ENCODE data around the gene TPPP2. TPM values are rescaled to one million over a fixed set of nuclear protein-coding genes. Genes with fewer than 3 reads are reported as not detected.

Gene TPPP2
- total RNA-seq, 2 donors from 2014 or later: 0.73 to 1.7 TPM

DNA sequence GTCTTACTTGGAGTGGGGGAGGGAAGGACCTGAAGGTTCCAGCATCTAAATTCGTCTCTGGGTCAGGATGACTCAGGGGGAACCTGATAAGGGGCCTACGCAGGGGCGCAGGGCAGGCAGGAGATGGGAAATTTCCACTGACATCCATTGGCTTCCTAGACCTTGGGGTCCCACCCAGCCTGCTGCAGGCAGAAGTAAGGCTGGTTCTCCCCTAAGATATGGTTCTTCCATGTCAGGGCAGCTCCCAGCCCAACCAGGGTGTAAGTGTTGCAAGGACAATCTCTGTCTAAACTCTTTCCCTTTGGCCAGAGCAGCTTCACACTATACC lies 3.1 kb upstream of the TPPP2 start:
- DNase-seq: peak; percentile 51
- H3K9me3 ChIP-seq (ENCODE audit: control insufficient read depth, low read length): no peaks in the 10 kb centered on the region
- peaks cover 11% of the 10 kb centered on the region for H3K27me3 ChIP-seq (ENCODE audit: control insufficient read depth, insufficient read depth, low read length, poor library complexity, severe bottlenecking)
- peaks cover 39% of the 10 kb centered on the region for H3K4me1 Mint-ChIP-seq
- H3K4me3 Mint-ChIP-seq: peak overlapping the region; percentile 28
- no peak overlapping the region for H3K9ac ChIP-seq (ENCODE audit: extremely low read depth, low read length, poor library complexity, severe bottlenecking)
- no peaks in the 10 kb centered on the region for H3K9me3 Mint-ChIP-seq
- peaks cover 4% of the 10 kb centered on the region for H3K36me3 Mint-ChIP-seq (ENCODE audit: low read depth)
- H3K4me1 ChIP-seq (ENCODE audit: control insufficient read depth, insufficient read depth, low read length): no peaks in the 10 kb centered on the region
- H3K4me3 ChIP-seq (ENCODE audit: low read length): no peak overlapping the region
- H3K27ac Mint-ChIP-seq: no peak overlapping the region
- 57 to 65% methylated on average over 2 to 3 of the region's 3 CpGs for WGBS, 2 experiments (ENCODE audit: insufficient coverage in 1 of 2, insufficient read length in 1 of 2)
- peaks cover 30% of the 10 kb centered on the region for H3K27me3 Mint-ChIP-seq (ENCODE audit: insufficient read depth)
- TF ChIP-seq, protein P1, sequence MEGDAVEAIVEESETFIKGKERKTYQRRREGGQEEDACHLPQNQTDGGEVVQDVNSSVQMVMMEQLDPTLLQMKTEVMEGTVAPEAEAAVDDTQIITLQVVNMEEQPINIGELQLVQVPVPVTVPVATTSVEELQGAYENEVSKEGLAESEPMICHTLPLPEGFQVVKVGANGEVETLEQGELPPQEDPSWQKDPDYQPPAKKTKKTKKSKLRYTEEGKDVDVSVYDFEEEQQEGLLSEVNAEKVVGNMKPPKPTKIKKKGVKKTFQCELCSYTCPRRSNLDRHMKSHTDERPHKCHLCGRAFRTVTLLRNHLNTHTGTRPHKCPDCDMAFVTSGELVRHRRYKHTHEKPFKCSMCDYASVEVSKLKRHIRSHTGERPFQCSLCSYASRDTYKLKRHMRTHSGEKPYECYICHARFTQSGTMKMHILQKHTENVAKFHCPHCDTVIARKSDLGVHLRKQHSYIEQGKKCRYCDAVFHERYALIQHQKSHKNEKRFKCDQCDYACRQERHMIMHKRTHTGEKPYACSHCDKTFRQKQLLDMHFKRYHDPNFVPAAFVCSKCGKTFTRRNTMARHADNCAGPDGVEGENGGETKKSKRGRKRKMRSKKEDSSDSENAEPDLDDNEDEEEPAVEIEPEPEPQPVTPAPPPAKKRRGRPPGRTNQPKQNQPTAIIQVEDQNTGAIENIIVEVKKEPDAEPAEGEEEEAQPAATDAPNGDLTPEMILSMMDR (conservative IDR thresholded peaks at IDR 0.05): no peak
- no peaks in the 10 kb centered on the region for H3K36me3 ChIP-seq (ENCODE audit: control insufficient read depth, insufficient read depth, low read length)
- no peak overlapping the region for H3K27ac ChIP-seq (ENCODE audit: low read depth, low read length)

DNA sequence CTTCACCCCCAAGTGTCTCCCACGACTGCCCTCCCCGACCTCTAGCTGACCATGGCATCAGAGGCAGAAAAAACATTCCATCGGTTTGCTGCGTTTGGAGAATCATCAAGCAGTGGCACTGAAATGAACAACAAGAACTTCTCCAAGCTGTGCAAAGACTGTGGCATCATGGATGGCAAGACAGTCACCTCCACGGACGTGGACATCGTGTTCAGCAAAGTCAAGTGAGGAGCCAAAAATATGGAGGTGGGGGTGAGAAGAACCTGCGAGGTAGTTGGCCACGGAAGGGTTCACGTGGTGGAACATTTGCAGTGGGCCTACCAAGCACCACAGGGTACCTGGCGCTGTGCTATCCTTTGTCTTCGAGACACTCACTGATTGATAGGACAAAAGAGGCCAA lies 514 bp downstream of the TPPP2 start:
- 87 to 90% methylated on average over 11 to 12 of the region's 12 CpGs for WGBS, 2 experiments (ENCODE audit: insufficient coverage in 1 of 2, insufficient read length in 1 of 2)
- Histone ChIP-seq H3K4me1 (ENCODE audit: control insufficient read depth, insufficient read depth, low read length) (no peaks in the 10 kb centered on the region), H3K27me3 (ENCODE audit: control insufficient read depth, insufficient read depth, low read length, poor library complexity, severe bottlenecking) (no peaks in the 10 kb centered on the region), H3K4me3 (ENCODE audit: low read length) (no peak overlapping the region), H3K36me3 (ENCODE audit: control insufficient read depth, insufficient read depth, low read length) (no peaks in the 10 kb centered on the region), H3K27ac (ENCODE audit: low read depth, low read length) (no peak overlapping the region), H3K9ac (ENCODE audit: extremely low read depth, low read length, poor library complexity, severe bottlenecking) (no peak overlapping the region), H3K9me3 (ENCODE audit: control insufficient read depth, low read length) (no peaks in the 10 kb centered on the region)
- Mint-ChIP-seq H3K9me3 (no peaks in the 10 kb centered on the region), H3K4me1 (peaks cover 15% of the 10 kb centered on the region), H3K27ac (no peak overlapping the region), H3K36me3 (ENCODE audit: low read depth) (no peaks in the 10 kb centered on the region), H3K27me3 (ENCODE audit: insufficient read depth) (peaks cover 32% of the 10 kb centered on the region), H3K4me3 (no peak overlapping the region)
- no peak for DNase-seq
- TF ChIP-seq, protein P1 (conservative IDR thresholded peaks at IDR 0.05): no peak

DNA sequence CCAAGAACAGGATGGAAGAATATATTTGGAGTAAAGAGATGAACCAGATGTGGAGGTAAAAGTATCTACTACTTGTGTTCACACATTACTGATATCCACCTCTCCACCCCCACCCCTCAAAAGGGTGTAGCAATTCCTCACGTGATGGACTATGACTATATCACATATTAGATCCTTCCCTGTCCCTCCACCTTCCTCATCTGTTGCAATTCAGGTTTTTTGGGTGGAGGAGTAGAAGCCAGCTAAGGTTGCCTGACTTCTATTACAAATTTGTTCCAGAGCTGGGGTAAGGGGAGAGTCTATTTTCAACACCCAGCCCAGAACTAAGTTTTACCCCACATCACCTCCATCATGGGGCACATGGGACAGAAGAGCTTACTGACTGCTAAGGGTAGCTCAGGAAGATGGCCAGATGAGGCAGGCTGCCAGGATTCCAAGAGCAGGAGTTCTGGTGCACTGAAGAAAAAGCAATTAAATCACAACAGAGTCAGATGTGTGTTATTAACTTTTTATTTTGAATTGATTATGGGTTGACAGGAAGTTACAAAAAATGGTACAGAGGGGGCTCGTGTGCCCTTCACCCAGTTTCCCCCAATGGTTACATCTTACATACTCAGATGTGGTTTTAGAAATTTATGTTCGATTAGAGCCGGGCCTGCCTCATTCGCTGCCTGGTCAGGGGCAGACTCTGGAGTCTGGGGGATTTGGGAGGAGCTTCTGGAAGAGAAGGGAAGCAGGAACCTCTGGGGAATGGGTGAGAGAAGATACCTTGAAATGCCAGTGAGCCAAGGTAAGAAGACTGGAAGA lies 2.5 kb downstream of the TPPP2 start:
- H3K9me3 ChIP-seq (ENCODE audit: control insufficient read depth, low read length): no peaks in the 10 kb centered on the region
- no peaks in the 10 kb centered on the region for H3K4me1 Mint-ChIP-seq
- no peak overlapping the region for H3K4me3 ChIP-seq (ENCODE audit: low read length)
- H3K9ac ChIP-seq (ENCODE audit: extremely low read depth, low read length, poor library complexity, severe bottlenecking): no peak overlapping the region
- H3K4me3 Mint-ChIP-seq: no peak overlapping the region
- no peak overlapping the region for H3K27ac Mint-ChIP-seq
- TF ChIP-seq, protein P1 (conservative IDR thresholded peaks at IDR 0.05): no peak
- no peaks in the 10 kb centered on the region for H3K36me3 ChIP-seq (ENCODE audit: control insufficient read depth, insufficient read depth, low read length)
- H3K27me3 ChIP-seq (ENCODE audit: control insufficient read depth, insufficient read depth, low read length, poor library complexity, severe bottlenecking): no peaks in the 10 kb centered on the region
- no peaks in the 10 kb centered on the region for H3K4me1 ChIP-seq (ENCODE audit: control insufficient read depth, insufficient read depth, low read length)
- H3K27me3 Mint-ChIP-seq (ENCODE audit: insufficient read depth): peaks cover 36% of the 10 kb centered on the region
- H3K27ac ChIP-seq (ENCODE audit: low read depth, low read length): no peak overlapping the region
- no peak for DNase-seq
- WGBS, 2 experiments (ENCODE audit: insufficient coverage in 1 of 2, insufficient read length in 1 of 2): 80 to 91% methylated on average over 1 to 5 of the region's 5 CpGs
- no peaks in the 10 kb centered on the region for H3K9me3 Mint-ChIP-seq
- no peaks in the 10 kb centered on the region for H3K36me3 Mint-ChIP-seq (ENCODE audit: low read depth)
